ENCODE measurements around the gene SH3BGRL2. TPM values are rescaled to one million over a fixed set of nuclear protein-coding genes. Genes with fewer than 3 reads are reported as not detected.

The SH3BGRL2 gene
- total and polyA plus RNA-seq, 2 of the 8 experiments (the other 6 are each of a cell fraction or from before 2014, with no cell fraction given), result 6.0 to 20.3 TPM

DNA sequence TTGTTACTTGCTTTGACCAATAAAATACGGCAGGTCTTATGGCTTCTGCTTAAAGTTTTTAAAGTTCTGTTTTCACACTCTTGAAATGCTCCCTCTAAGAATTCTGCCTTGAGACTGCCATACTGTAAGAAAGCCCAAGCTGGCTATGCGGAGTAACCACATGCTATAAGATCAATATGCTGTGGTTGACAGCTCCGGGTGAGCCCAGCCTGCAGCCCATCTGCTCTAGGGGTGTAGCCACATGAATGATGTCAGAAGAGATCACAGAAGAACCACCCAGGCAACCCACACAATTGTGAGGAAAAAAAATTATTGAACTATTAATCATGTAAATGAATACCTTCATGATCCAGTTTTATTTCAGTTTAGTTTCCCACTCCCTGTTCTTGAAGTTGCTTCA lies 26.1 kb upstream of the SH3BGRL2 start:
- H3K9ac ChIP-seq (replicated peaks in 1 of 4; ENCODE audit: extremely low read depth in 1 of 4, low read depth in 3 of 4, low read length in 3 of 4), result no peak overlapping the region
- no peak overlapping the region for H4K5ac ChIP-seq (ENCODE audit: insufficient read length, low read depth, low read length)
- CTCF ChIA-PET (ENCODE audit: partially characterized antibody), result interaction anchor here (1.8 kb wide), 1 partner anchor 9 kb away, joined by 4 read pairs; no protein-coding TSS in a partner anchor
- no peaks in the 10 kb centered on the region for H3K27me3 ChIP-seq (replicated peaks in 1 of 4; ENCODE audit: control insufficient read depth in 3 of 4, extremely low read depth in 1 of 4, insufficient read depth in 3 of 4, low read length in 3 of 4)
- no peak overlapping the region for H2AFZ ChIP-seq (ENCODE audit: low read length)
- H3K4ac ChIP-seq (replicated peaks; ENCODE audit: insufficient read length, low read depth, low read length), result no peak overlapping the region
- no peaks in the 10 kb centered on the region for H3K9me3 ChIP-seq (ENCODE audit: insufficient read depth in 2 of 2, low read depth in 1 of 2, low read length in 1 of 2)
- DNase-seq (ENCODE audit: low read depth in 1 of 2, low spot score in 2 of 2) (no peak), FAIRE-seq (no peak)
- H3K18ac ChIP-seq (ENCODE audit: extremely low read depth, low read length), result no peak overlapping the region
- H3K79me1 ChIP-seq (ENCODE audit: low read depth, low read length), result no peaks in the 10 kb centered on the region
- H3K56ac ChIP-seq (replicated peaks; ENCODE audit: insufficient read length, low read depth, low read length), result no peak overlapping the region
- H2BK5ac ChIP-seq (ENCODE audit: low read depth, low read length), result no peak overlapping the region
- no peak overlapping the region for H3K14ac ChIP-seq (ENCODE audit: insufficient read length)
- no peak overlapping the region for H2BK120ac ChIP-seq (replicated peaks; ENCODE audit: low read depth, low read length)
- no peak overlapping the region for H4K91ac ChIP-seq (replicated peaks; ENCODE audit: insufficient read length, low read length)
- H2BK15ac ChIP-seq (ENCODE audit: low read length), result no peak overlapping the region
- no peak overlapping the region for H3K4me2 ChIP-seq (ENCODE audit: insufficient read depth in 1 of 2, low read depth in 2 of 2, low read length in 2 of 2)
- H3K23me2 ChIP-seq (ENCODE audit: low read depth, low read length), result no peaks in the 10 kb centered on the region
- H3K23ac ChIP-seq (ENCODE audit: insufficient read length), result no peak overlapping the region
- H2BK12ac ChIP-seq (ENCODE audit: low read depth, low read length), result no peak overlapping the region
- H3K79me2 ChIP-seq (ENCODE audit: control insufficient read depth in 1 of 2, insufficient read depth in 2 of 2, low read length in 2 of 2), result no peaks in the 10 kb centered on the region
- H4K8ac ChIP-seq (ENCODE audit: extremely low read depth, insufficient read depth, low read length), result no peak overlapping the region
- POLR2A ChIA-PET (ENCODE audit: partially characterized antibody), result no interaction called here
- no peak overlapping the region for H3K4me3 ChIP-seq (ENCODE audit: extremely low read depth in 1 of 4, insufficient read depth in 2 of 4, low read depth in 3 of 4, low read length in 4 of 4)
- no peaks in the 10 kb centered on the region for H3K36me3 ChIP-seq (ENCODE audit: control insufficient read depth in 2 of 4, insufficient read depth in 4 of 4, low read length in 3 of 4)
- no peak overlapping the region for H2AK5ac ChIP-seq (ENCODE audit: low read depth, low read length)
- no peak overlapping the region for H2BK20ac ChIP-seq (ENCODE audit: low read length)
- H3K4me1 ChIP-seq (replicated peaks in 1 of 4; ENCODE audit: control insufficient read depth in 3 of 4, insufficient read depth in 4 of 4, low read length in 3 of 4), result no peaks in the 10 kb centered on the region
- no peaks in the 10 kb centered on the region for H4K20me1 ChIP-seq (replicated peaks in 1 of 2; ENCODE audit: control insufficient read depth in 1 of 2, insufficient read depth in 2 of 2, low read length in 2 of 2)
- 93% methylated on average over 3 of the region's 3 CpGs; no CpG with 5 or more reads in 1 of the 2 experiments for WGBS, 2 experiments (ENCODE audit: extremely low coverage in 1 of 2, insufficient coverage in 1 of 2, insufficient read length in 1 of 2, insufficient replicate concordance in 2 of 2, low coverage in 1 of 2, low lambda C conversion rate in 2 of 2, missing lambda C conversion rate in 1 of 2)
- H3K27ac ChIP-seq (ENCODE audit: low read depth, low read length), result no peak overlapping the region
- no peak for TF ChIP-seq HDAC6 (IDR thresholded peaks at IDR 0.05; ENCODE audit: low read depth, low read length)
- no peak for TF ChIP-seq RNF2 (IDR thresholded peaks at IDR 0.05; ENCODE audit: borderline replicate concordance, low read depth, low read length, missing control alignments, poor library complexity, severe bottlenecking)
- no peak for TF ChIP-seq BCL11A (IDR thresholded peaks at IDR 0.05; ENCODE audit: low read depth in 2 of 2, low read length in 2 of 2)
- TF ChIP-seq POLR2AphosphoS5 (IDR thresholded peaks at IDR 0.05; ENCODE audit: low read depth, low read length), result no peak
- TF ChIP-seq CHD2 (IDR thresholded peaks at IDR 0.05; ENCODE audit: low read length), result no peak
- TF ChIP-seq SAP30 (IDR thresholded peaks at IDR 0.05; ENCODE audit: insufficient read depth, insufficient replicate concordance, low read length), result no peak
- TF ChIP-seq RXRA (IDR thresholded peaks at IDR 0.05; ENCODE audit: insufficient read depth, low read depth, low read length), result no peak
- TF ChIP-seq CBX8 (IDR thresholded peaks at IDR 0.05; ENCODE audit: borderline replicate concordance, low read depth, low read length), result no peak
- TF ChIP-seq MAFK (IDR thresholded peaks at IDR 0.05; ENCODE audit: low read depth, low read length), result no peak
- no peak for TF ChIP-seq CHD1 (IDR thresholded peaks at IDR 0.05; ENCODE audit: low read depth, low read length)
- no peak for TF ChIP-seq SP1 (IDR thresholded peaks at IDR 0.05; ENCODE audit: low read depth, low read length)

Measured in H1 (cell line).